Activated CD8-positive, alpha-beta memory T cell treated with anti-CD3 and anti-CD28 coated beads for 36 hours (primary cell): ENCODE data around the gene PEX1. TPM values are rescaled to one million over a fixed set of nuclear protein-coding genes. Genes with fewer than 3 reads are reported as not detected.
"Not testable (repeated sequence)": the region's sequence is repeated elsewhere in the genome, so short reads cannot be mapped to it uniquely, and the experiment has no call there.

ENCODE experiments used
- CTCF ChIA-PET: fragments of 350-600 bp; sonication (Branson Sonifier 250); formaldehyde crosslinking; loops from one replicate; lab custom pipeline; 2021; ENCODE audit warnings: antibody characterized with exemption; lab: Charles Lee
- POLR2A ChIA-PET: fragments of 350-600 bp; sonication (Branson Sonifier 250); formaldehyde crosslinking; loops from one replicate; lab custom pipeline; 2021; ENCODE audit warnings: antibody characterized with exemption; lab: Charles Lee
- total RNA-seq, 2 experiments: library from RNA; stranded (reverse); gene quantifications; one replicate each; pipeline ENCODE4 v1.2.3, GENCODE V29; 2021

PEX1 gene
- total RNA-seq, 2 experiments from 2014 or later = 14.5 to 17.4 TPM

DNA sequence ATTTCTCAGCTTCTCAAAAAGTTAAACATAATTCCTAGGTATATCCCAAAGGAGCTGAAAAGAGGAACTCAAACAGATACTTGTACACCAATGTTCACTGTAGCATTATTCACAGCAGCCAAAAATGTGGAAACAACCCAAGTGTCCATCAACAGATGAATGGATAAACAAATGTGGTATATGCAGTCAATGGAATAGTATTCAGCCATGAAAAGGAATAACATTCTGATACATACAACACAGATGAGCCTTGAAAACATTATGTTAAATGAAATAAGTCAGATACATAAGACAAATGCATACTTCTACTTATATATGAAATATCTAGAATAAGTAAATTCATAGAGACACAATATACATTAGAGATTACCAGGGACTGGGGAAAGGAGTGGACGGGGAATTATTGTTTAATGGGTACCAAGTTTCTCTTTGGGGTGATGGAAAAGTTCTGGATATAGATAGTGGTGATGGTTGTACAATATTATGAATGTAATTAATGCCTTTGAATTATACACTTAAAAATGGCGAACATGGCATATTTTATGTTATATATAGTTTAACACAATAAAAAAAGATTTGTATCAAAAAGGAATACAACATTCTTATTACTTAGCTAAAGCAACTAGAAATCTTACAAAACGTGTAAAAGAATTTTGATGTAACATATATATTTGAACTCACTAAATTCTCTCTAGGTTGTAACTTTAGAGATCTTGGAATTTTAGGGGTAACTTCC, 15.0 kb downstream of the PEX1 start:
- ChIA-PET CTCF (interaction anchor here (0.6 kb wide), 1 partner anchor 348 kb away, joined by 3 read pairs; no protein-coding TSS in a partner anchor), POLR2A (no interaction called here)

GRCh38 chr7:92508946-92509345, 19.4 kb downstream of the PEX1 start:
- POLR2A ChIA-PET = no interaction called here
- CTCF ChIA-PET = no interaction called here

DNA sequence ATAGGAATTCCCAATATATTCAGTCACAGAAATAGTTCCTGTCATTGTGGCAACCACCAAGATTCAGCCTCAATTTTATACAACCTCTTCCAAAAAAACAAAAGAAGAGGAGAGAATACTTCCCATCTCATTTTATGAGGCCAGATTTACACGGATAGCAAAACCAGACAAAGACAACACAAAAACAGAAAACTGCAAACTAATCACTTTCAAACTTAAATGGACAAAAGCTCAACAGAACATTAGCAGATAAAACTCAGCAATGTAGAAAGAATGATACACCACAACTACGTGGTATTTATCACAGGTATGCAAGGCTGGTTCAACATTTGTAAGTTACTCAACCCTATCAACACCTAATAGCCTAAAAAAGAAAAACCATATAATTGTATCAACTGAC, 22.0 kb downstream of the PEX1 start:
- CTCF ChIA-PET = no interaction called here
- POLR2A ChIA-PET = no interaction called here

GRCh38 chr7:92504563-92504962, 23.8 kb downstream of the PEX1 start:
- CTCF ChIA-PET = no interaction called here
- POLR2A ChIA-PET = no interaction called here

GRCh38 chr7:92503767-92504166, 24.6 kb downstream of the PEX1 start:
- POLR2A ChIA-PET = no interaction called here
- CTCF ChIA-PET = no interaction called here

DNA sequence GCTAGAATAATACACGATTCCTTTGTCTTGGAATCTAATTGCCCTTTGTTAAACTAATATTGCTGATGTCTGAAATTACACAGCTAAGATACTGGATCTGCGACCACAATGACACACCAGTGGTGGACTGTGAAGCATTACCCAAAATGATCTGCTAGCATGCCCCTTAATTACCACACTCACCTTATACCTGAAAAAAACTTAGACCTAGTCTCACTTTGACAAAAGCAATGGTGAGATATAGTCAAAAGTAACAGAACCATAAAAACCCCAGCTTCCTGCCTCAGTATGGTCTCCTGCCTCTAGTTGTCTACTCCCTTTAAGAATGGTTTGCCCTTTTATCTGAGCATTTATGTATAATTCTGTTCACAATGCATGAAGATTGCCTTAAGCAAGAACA, 29.8 kb downstream of the PEX1 start:
- POLR2A ChIA-PET = no interaction called here
- CTCF ChIA-PET = no interaction called here

- ChIA-PET POLR2A (no interaction called here), CTCF (no interaction called here)
Observed at GRCh38 chr7:92496876-92497275, 31.4 kb downstream of the PEX1 start.

- POLR2A ChIA-PET = interaction anchor here (0.6 kb wide), 1 partner anchor 25 kb away, joined by 4 read pairs; no protein-coding TSS in a partner anchor
- CTCF ChIA-PET = no interaction called here
Observed at GRCh38 chr7:92489634-92490033, 38.7 kb downstream of the PEX1 start.

GRCh38 chr7:92487804-92488203, 40.5 kb downstream of the PEX1 start:
- CTCF ChIA-PET = no interaction called here
- POLR2A ChIA-PET = no interaction called here

- POLR2A ChIA-PET = no interaction called here
- CTCF ChIA-PET = no interaction called here
Observed at GRCh38 chr7:92485974-92486373, 42.3 kb downstream of the PEX1 start.

DNA sequence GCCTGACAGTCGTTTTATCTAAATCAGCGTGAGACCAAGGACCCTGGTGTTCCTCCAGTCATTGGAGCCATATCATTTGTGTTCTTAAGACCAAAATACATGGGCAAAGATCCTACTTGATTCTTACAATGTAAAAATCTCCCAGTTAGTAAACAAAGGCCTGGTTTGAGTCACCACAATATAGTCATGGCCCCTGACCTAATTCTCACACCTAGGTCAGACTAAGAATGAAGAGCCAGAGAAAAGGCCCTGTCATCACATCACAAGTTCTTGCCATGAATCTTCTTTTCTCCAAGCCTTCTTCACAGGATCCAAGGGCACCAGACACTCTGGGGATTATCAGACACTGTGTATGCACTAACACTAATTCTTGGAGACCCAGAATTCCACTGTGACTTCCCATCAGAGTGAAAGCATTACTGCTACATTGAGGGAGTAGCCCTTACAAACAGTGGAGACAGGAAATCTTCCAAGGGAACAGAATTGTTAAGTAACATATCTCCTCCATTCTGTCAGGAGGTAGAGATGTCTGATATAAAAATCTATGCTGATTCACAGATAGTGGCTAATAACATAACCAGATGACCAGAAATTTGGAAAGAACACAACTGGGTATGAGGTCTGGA, 42.9 kb downstream of the PEX1 start:
- ChIA-PET CTCF (no interaction called here), POLR2A (no interaction called here)

DNA sequence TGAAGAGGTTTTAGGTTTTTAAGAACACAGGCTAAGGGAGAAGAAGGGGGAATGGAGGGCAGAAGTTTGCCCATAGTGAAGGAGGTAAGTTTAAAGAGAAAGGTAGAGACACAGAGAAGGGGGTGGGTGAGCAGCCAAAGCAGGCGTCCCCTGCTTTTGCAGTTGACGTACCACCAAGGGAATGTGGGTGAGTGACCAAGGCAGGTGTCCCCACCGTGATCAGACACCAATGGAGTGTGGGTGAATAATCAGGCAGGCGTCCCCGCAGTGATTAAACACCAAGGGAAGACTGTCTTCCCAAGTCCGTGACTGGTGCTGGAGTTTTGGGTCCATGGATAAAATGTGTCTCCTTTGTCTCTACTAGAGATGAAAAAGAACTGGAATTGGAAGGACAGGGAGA, 44.1 kb downstream of the PEX1 start:
- CTCF ChIA-PET, POLR2A ChIA-PET: not testable (repeated sequence)

- CTCF ChIA-PET, POLR2A ChIA-PET: not testable (repeated sequence)
Observed at GRCh38 chr7:92483624-92484023, 44.7 kb downstream of the PEX1 start.

DNA sequence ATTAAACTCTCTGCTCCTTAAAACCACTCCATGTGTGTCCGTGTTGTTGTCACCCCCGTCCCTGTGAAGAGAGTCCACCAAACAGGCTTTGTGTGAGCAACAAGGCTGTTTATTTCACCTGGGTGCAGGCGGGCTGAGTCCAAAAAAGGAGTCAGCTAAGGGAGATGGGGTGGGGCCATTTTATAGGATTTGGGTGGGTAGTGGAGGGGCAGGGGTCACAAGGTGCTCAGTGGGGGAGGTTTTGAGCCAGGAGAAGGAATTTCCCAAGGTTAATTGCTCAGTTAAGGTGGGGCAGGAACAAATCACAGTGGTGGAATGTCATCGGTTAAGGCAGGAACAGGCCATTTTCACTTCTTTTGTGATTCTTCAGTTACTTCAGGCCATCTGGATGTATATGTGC, 49.2 kb downstream of the PEX1 start:
- CTCF ChIA-PET, POLR2A ChIA-PET: not testable (repeated sequence)

- ChIA-PET CTCF (no interaction called here), POLR2A (no interaction called here)
Observed at GRCh38 chr7:92478711-92479110, 49.6 kb downstream of the PEX1 start.

- POLR2A ChIA-PET = no interaction called here
- CTCF ChIA-PET = no interaction called here
Observed at GRCh38 chr7:92478095-92478494, 50.2 kb downstream of the PEX1 start.

DNA sequence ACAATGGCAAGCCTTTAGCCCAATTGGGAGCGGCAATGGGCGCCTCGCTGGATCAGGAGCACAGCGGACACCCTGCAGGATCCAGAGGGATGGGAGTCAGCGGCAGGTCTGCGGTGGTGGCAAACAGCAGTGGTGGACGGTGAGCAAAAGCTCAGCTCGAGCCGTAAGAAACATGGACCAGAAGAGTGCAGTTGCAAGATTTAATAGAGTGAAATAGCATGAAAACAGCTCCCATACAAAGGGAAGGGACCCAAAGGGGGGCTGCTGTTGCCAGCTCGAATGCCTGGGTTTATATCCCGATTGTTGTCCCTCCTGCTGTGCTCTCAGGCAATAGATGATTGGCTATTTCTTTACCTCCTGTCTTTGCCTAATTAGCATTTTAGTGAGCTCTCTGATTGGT, 50.6 kb downstream of the PEX1 start, which contains the start of gene ERVW-1:
Gene ERVW-1, minus strand, starts transcription at position 266 of the 400 bp plus-strand sequence. CDS start 7,565 bp downstream, outside the sequence.
- CTCF ChIA-PET, POLR2A ChIA-PET: not testable (repeated sequence)

GRCh38 chr7:92475851-92476590, 52.3 kb downstream of the PEX1 start:
- CTCF ChIA-PET, POLR2A ChIA-PET: not testable (repeated sequence)

DNA sequence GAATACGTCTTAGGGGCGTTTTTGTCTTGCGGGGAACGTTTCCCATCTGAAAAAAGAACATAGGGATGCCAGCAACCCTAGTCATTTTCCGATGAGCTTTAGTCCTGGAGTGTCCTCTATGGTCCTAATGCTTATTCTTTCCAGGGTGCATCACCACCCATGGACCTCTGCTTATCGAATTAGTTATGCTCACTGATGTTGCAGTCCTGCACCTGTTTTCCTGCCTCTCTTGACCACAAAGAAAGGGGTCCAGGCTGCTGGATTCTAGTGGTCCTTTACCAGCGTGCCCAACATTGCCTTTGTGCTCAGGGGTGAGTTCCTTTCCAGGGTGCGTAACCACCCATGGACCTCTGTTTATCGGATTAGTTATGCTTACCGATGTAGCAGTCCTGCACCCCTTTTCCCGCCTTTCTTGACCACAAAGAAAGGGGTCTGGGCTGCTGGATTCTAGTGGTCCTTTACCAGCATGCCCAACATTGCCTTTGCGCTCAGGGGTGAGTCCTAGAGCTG, 53.0 kb downstream of the PEX1 start:
- CTCF ChIA-PET, POLR2A ChIA-PET: not testable (repeated sequence)

GRCh38 chr7:92473989-92474388, 54.3 kb downstream of the PEX1 start:
- POLR2A ChIA-PET, CTCF ChIA-PET: not testable (repeated sequence)
